ENCODE data around the gene NTRK2. TPM values are rescaled to one million over a fixed set of nuclear protein-coding genes. Genes with fewer than 3 reads are reported as not detected.
"Not testable (repeated sequence)": the region's sequence is repeated elsewhere in the genome, so short reads cannot be mapped to it uniquely, and the experiment has no call there.

NTRK2 gene
- polyA plus RNA-seq, 1 donor = 17.6 TPM

DNA sequence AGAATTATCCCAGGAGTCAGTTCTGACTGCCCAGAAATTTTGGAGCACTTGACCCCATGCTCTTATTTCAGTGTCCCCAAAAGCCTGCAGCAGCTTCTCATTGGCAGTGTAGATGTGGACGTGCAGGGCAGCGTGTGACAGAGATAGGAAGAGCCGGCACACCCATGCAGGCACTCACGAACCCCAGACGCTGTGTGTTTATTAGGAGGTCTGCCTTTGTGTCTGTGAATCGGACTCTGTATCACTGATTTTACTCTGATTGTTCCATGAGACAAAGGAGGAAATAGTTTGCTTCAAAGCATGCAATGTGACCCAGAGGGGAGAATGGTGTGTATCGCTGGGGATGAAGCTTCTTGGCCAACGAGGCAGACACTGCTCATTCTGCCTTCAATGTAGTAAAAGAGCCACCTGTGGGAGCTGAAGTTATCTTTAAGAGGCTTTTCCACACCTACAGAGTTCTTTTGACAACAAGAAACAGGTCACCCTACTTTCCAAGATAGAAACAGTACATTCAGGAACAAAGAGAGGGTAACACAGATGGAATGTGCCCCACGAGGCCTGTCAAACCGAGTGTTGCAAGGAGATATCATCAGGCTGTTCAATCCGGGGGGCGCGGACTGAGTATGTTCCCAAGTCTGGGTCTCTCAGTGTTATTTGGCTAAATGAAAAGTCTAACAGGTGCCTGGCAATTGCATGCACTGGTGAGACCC, 224.0 kb downstream of the NTRK2 start:
- DNase-seq (ENCODE audit: low read depth) = no peak

DNA sequence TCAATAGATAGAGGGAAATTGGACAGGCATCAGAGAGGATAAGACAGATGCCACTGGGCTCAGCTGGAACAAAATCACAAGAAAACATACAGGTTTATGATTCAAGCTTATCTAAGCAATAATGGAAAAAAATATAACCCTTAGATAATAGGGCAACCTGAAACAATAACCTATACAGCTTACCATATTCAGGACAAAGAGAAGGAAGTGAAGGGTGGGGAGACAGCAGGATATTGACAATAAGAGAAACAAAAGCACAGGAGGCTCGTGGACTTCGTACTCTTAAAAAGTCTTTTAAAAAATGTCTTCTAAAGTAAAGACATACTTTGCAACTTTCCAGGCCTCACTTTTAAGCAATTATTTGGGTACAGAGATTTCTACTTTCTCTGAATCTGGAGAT, 225.3 kb downstream of the NTRK2 start:
- no peak for DNase-seq (ENCODE audit: low read depth)

DNA sequence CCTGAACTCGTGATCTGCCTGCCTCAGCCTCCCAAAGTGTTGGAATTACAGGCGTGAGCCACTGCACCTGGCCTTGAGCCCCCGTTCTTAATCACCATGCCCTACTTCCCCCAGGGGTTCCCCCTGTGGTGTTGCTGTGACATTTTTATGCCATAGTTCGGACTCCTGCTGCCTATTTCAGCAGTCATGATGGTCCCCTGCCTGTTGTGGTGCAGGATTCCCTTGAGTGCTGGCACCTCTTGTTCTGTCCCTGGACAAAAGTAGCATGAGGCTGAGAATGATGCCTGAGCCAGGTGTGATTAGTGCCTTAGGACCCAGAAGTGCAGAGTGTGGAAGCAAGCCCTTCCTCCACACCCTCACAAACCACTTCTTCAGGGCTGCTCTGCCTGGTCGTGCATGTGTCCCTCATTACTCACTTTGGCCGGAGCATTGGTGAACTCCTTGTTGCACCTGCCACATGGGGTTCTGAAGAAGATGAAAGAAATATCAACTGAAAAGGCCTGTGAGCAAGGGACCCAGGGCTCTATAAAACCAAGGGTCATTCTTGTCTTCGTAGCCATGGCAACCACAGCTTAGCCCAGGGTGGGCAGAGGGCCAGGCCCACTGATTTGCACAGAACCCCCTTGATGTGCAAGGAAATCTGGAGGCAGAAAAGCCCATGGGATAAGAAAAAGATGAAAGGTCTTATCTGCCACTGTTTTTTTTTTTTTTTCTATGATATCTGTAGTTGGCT, 228.0 kb downstream of the NTRK2 start:
- no peak for DNase-seq (ENCODE audit: low read depth)

DNA sequence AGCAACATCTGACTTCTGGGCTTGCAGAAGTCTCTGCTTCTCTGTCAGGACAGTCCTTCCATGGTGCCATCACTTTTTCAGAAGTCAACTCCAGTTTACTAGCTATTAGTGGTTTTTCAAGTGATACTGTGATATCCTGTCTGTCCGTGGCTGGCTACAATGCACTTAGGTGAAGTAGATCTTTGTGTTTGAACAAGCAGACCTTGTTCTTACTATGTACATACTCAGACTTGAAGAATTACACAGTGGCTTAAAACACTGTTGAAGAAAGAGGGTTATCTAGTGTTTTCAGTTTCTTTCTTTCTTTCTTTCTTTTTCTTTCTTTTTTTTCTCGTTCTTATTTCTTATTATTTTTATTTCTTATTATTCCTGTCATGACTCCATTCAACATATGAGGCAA, 228.7 kb downstream of the NTRK2 start:
- DNase-seq (ENCODE audit: low read depth) = no peak

DNA sequence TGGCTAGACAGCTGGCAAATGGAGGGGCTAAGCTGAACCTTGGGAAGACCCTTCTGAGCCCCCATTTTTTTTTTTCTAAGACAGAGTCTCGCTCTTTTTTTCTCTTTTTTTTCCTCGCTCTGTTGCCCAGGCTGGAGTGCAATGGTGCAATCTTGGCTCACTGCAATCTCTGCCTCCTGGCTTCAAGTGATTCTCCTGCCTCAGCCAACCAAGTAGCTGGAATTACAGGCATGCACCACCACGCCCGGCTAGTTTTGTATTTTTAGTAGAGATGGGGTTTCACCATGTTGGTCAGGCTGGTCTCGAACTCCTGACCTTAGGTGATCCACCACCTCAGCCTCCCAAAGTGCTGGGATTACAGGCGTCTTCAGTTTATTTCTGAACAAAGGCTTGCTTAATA, 229.1 kb downstream of the NTRK2 start:
- not testable (repeated sequence) for DNase-seq (ENCODE audit: low read depth)

DNA sequence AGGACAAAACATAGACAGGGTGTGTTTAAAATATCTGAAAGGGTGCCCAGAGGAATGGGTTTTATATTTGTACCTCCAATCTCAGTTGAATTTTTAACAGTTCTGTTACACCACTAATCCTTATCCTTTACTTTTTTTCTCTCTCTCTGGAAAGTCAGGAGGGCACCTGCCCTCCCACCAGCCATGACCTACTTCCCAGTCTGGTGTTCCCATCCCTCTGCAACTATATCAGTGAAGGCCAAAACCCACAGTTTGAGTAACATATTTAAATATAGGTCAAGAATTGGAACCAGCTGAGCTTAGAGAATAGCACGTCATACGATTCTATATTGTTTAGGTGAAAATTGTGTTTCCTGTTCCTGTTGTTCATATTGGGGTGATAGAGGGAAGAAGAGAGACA, 229.8 kb downstream of the NTRK2 start:
- no peak for DNase-seq (ENCODE audit: low read depth)

DNA sequence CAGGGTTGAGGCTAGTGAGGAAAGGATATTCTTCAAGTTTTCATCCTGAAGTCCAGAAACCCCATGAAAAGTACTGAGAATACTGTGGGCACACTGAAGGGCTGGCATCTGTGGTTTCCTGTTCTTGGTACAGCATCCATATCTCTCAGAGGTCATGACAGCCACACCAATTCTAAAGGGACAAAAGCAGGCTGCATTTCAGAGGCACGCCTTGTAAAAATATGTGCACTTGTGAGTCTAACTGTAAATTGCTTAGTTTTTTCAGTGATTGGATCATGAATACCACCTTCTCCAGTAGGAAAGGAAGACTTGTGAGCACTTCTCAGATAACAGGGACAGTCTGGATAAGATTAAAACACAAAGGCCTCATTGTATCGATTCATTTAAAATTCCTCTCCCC, 230.9 kb downstream of the NTRK2 start:
- no peak for DNase-seq (ENCODE audit: low read depth)

DNA sequence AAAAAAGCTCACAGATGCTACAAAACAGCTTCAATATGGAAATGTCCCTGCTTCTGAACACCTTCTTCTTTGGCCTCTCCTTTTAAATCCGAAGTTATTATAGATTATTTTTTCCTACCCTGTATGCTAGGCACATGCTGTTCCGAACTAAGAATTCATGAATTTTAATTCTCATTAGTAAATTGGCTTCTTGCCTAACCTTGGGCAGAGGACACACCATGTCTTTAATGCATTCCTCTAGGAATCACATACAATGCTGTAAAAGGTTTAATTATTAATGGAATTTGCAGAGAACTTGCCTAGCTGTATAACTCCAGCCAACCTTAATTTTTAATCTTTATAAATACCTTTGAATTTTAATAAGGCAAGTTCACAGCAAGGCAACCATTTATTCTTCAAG, 234.4 kb downstream of the NTRK2 start:
- DNase-seq (ENCODE audit: low read depth) = no peak

DNA sequence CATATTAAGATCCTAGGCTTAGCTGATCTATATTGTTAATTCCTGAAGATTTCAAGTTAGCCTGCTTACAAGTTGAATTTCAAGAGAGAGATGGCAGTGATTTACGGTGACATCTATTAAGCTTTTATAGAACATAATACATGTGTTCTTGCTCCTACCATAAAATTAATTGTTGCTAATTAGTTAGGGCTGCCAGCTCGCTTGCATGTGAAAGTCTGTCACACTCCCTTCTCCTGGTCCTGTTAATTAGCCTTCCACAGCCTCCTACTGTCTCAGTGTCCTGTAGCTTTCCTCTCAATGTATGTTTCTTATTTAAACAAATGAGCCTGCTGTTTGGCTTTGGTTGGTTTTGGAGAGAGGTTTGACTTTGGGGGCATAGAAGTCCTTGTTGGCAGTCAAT, 247.2 kb downstream of the NTRK2 start:
- DNase-seq (ENCODE audit: low read depth) = no peak

DNA sequence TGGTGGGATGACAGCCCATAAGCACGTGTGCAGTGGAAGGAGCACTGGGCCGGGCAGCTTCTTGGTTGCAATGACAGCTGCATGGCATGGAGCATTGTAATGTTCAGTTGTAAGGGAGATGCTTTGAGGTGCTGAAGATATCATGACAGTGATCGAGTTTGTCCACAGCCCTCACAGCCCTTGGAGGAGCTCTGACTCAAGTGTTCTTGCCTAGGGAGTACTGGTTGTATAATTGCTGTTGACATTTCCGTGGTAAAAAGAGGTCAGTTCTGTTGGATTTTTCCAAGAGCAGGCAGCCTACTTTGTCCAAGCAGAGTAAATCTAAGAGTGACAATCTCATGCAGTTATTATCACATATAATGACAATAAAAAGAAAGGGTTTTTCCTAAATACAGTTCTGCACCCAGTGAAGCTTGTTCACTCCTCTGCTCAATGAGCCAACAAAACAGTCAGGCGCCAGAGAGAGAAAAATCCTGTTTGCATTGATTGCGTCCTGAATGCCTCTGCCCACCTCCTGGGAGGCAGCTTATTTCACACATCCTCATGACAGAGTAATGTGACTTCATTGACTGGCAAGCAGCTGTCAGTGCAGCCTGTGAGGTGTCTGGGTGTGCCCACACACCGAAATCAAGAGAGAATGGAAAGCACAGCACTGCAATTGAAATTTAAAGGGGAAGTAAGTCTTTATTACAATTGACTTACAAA, 248.0 kb downstream of the NTRK2 start:
- DNase-seq (ENCODE audit: low read depth) = no peak

DNA sequence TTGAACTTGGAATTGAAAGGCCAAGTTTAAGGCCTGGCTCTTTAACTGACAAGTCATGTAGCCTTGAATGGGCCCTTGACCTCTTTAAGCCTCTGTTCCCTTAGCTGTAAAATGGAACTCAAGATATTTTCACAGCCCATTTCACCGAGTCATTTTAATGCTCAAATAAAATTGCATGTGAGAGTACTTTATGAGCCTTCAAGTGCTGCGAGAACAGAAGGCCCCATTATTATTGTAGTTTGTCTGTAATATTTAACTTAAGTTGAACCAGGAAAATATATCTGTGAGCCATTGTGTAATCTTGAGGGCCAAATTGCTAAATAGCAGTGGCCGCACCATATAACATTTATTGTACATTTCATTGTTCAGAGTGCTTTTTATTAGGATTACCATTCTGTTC, 249.9 kb downstream of the NTRK2 start:
- DNase-seq (ENCODE audit: low read depth) = no peak

DNA sequence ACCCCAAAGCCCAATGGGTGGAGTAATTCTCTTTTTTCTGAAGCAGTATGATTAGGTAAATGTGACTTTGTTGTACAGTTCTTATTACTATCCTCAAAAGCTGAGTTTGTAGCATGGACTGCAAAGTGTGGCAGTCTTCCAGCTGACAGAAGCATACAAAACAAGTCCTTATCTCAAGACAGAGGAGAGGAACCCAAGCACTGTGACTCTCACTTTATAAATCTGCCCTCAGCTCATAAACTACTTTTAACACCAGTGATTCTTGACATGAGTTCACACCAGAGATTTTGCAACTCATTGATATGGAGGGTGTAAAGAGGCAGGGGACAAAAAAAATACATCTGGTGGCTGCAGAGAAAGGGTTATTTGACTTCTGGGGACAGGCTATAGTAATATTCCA, 251.6 kb downstream of the NTRK2 start:
- no peak for DNase-seq (ENCODE audit: low read depth)

DNA sequence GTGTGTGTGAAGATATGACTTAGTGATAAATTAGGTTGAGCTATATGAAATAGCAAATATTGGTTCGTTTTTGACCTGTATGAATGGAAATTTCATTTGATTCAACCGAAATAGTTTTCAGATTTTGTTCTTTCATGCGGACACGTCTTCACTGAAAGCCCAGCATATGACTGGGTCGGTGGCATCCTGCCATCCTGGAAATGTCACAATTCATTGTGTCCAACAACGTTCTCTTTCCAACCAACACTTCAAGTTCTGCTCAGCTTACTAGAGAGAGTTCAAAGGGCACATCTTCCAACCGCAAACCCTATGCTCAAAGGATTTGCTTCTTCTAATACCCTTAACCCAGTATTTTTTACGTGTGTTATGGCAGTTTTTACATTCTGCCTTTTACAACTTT, 252.5 kb downstream of the NTRK2 start:
- DNase-seq (ENCODE audit: low read depth) = no peak

DNA sequence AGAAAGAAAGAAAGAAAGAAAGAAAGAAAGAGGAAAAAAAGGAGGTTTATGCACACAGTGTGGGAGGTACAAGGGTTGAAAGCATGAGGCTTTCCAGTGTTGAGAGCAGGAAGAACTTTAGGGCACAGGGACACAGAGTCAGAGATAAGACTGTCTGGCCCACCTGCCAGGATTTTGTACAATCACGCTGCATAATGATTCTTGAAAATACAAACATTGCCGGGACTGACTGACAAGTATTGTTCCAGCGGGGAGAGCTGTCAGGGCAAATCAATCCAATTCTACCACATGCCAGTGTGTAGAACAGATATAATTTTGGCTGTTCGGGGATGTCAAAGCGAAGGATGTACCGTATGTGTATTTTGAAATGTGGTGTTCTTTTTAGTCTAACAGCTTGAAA, 254.7 kb downstream of the NTRK2 start:
- DNase-seq (ENCODE audit: low read depth) = no peak

DNA sequence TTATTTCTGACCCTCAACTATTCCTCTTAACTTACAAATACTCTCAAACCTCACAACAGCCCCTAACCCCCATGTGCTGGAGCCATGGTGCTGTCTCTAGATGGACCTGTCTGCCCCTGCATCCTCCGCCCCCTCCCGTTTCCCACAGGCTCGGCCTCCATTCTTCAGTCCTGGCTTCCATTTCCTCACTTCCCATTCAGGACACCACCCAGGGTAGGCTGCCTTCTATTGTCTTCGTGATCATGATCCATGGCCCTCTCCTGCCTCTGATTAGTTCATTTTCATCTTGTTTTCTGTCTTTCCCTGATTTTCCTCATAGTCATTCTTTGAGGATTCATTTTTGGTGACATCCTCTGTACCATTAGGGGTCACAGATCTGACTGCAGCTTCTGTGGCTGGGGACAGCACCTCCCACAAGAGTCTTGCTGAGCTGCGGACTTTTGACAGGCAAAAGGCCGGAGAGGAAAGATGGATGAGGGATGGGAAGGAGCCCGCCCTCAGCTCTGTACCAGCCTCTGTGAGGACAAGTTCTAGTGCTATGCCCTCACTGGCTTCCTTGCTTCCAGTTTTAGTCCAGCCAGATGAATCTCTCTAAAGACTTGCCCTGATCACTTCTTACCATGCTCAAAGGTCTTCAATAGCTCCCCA, 255.8 kb downstream of the NTRK2 start:
- no peak for DNase-seq (ENCODE audit: low read depth)

DNA sequence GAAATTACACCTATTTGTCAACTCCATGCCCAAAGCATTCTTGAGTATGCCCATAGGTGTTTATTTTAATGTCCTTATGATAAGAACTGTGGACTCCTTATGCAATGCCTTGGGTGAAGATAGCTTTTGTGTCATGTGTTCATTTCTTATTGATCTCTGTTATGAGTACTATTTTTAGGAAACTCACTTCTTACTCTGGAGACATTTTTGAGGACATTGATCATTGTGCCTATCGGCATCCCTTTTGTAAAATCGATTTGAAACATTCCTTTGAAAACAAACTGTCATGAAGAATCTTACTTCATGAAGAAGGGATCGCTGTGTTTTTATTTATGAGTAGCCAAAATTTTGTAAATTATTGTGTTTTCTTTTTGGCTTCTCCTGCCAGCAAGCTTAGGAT, 257.3 kb downstream of the NTRK2 start:
- no peak for DNase-seq (ENCODE audit: low read depth)

DNA sequence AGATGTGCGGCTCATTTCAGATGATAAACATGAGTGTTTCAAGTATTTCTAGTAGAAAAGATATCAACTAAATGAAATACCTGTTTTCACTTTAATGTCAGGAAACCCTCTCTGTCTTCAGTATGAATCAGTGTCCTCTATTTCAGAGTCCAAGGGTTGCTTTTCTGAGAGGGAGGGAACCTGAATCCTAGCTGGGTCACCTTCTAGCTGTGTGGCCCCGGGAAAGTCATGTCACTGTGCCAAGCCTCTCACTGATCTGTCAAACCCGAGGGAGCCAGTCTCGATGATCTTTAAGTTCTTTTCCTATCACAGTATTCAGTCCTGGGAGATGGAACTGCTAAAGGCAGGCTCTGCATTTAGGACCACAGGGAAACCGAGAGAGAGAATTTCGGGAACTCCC, 258.9 kb downstream of the NTRK2 start:
- no peak for DNase-seq (ENCODE audit: low read depth)

DNA sequence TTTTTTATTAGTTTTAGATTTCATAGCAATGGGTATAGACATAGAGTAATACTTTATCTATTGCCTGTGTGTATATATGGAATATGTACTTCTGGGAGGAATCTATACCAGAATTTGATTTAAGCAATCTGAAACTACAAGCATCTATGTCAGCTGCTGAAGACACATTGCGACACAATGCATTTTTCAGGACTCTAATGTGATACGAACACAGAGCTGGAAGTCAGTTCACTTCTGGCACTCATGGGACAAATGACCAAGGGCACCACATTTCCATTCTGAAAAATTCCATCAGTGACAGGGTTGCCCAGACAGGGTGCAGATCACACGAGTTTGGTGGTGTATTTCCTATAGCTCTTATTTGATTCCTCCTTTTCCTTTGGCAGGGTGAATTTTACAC, 259.5 kb downstream of the NTRK2 start:
- no peak for DNase-seq (ENCODE audit: low read depth)

DNA sequence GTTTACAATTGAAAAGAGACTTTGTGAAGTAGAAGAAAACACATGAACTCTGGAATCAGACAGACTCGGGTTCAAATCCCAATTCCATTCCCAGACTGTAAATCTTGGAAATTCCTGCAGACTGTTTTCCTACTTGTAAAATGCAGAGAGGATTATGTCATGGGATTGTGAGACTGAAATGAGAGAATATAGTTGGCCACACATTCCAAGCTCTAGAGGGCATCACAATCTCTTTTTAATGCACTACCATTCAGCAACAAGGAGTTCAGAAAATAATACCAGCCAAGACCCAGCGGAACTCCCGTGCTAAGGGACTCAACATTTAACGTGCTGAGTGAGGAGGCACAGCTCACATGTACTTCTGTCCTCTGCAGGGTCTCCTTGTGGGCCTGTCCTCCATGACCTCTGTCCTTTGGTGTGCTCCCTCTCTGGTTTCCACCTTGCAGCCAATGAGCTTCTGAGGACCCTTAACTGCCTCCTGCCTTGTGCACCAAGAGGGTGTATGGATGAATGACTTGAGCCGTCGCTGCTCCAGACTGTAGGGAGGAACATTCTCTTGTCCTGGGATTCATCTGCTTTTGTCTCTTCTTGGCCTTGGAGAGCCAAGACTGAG, 263.5 kb downstream of the NTRK2 start:
- no peak for DNase-seq (ENCODE audit: low read depth)

DNA sequence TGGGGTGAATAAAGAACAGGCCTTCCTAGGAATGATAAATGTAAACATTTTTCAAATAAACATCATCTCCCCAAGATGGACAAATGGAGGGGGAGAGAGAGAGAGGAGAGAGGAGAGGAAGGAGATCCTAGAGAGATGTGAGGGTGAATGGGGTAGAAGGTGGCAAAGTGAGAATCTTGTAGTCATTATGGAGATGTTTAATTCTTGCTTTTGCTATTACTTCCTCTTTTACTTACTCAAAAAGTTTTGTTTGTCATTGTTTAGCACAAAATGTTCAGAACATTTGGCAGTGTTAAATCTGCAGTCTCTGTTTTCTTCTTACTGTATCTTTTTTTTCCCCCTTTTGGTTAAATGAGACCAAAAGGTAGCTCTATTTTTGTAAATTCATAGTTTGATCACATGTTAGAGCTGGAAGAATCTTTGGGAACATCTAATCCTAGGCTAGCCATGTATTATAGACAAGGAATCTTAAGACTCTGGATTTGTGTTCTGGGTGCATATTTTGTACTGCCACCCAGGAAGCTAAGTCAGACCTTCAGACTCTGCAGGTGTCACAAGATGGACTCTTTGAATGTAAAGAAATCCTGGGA, 266.1 kb downstream of the NTRK2 start:
- DNase-seq (ENCODE audit: low read depth) = no peak

DNA sequence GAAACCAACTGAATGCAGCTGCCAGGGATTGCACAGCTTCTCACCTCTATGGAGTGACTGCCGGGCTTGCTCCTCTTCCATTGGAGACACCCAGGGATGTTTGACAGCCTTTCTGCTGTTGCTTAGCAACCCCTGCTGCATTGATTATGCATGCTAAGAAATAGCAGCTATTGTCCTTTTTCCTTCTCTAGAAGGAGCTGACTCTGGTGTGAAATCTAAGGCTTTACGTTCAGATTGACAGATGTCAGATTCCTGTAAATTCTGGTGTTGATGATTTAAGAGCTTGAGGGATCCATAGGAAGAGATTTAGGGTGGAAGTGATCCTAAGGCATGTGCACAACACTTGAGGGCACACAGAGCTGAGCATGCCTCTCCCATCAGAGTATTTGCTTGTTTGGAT, 267.7 kb downstream of the NTRK2 start:
- no peak for DNase-seq (ENCODE audit: low read depth)

DNA sequence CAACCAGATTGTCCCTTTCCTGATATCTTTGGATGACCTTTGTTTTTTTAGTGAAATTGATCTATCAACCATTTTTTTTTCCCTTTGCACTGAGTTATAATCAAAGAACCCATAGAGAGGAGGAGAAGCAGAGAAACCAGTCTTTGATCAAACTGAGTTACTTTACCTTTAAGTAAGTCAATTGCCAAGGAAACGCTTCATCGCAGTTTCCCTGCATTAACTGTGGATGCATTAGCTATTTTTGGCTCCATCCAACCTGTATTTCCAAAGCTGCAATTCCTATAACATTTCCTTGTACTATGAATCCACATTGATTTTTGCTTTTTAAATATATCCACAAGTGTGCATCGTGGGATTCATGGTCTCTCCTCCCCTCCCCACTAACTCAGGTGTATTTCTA, 268.1 kb downstream of the NTRK2 start:
- no peak for DNase-seq (ENCODE audit: low read depth)
